ENCODE data around the gene TAF5L.

Gene TAF5L

GRCh38 chr1:229619614-229620013 lies 6.3 kb downstream of the TAF5L start:
- WGBS (ENCODE audit: extremely low coverage, insufficient coverage, insufficient read length) = no CpG with 5 or more reads among the region's 5 CpGs
- Histone ChIP-seq H4K12ac (ENCODE audit: low read depth, low read length) (no peak overlapping the region), H3K9ac (ENCODE audit: low read length) (peak overlapping the region; percentile 30), H4K8ac (ENCODE audit: low read depth, low read length) (no peak overlapping the region), H3K9me3 (ENCODE audit: insufficient read depth, low read depth, low read length) (no peaks in the 10 kb centered on the region), H3K4me3 (ENCODE audit: low read depth, low read length) (no peak overlapping the region), H2AK5ac (ENCODE audit: low read length) (no peak overlapping the region), H3K4me1 (ENCODE audit: control insufficient read depth in 1 of 2, insufficient read depth in 2 of 2, low read length in 2 of 2) (peaks cover under 1 to 2% of the 10 kb centered on the region in 2 experiments), H2BK120ac (ENCODE audit: insufficient read depth, low read length, poor library complexity) (no peak overlapping the region), H3K14ac (ENCODE audit: low read length) (no peak overlapping the region), H3K79me1 (ENCODE audit: low read length) (no peaks in the 10 kb centered on the region), H3K27ac (ENCODE audit: low read depth, low read length) (no peak overlapping the region), H3K27me3 (ENCODE audit: insufficient read depth, low read length) (no peaks in the 10 kb centered on the region), H3K79me2 (ENCODE audit: control insufficient read depth, insufficient read depth, low read length, poor library complexity) (peaks cover 7% of the 10 kb centered on the region), H2BK5ac (ENCODE audit: low read depth, low read length, poor library complexity) (no peak overlapping the region), H4K91ac (ENCODE audit: low read depth, low read length) (no peak overlapping the region), H3K4me2 (ENCODE audit: low read length) (no peak overlapping the region), H3K18ac (ENCODE audit: low read length) (no peak overlapping the region), H3K23ac (ENCODE audit: low read length) (no peak overlapping the region), H3K36me3 (ENCODE audit: control insufficient read depth in 1 of 2, insufficient read depth in 2 of 2, low read length in 2 of 2) (peaks cover 0 to 2% of the 10 kb centered on the region in 2 experiments), H2BK12ac (ENCODE audit: low read length) (no peak overlapping the region), H3K4ac (ENCODE audit: low read depth, low read length) (no peak overlapping the region), H2AFZ (ENCODE audit: insufficient read depth, low read length, poor library complexity) (no peak overlapping the region)
- DNase-seq = no peak

GRCh38 chr1:229619002-229619401 lies 6.9 kb downstream of the TAF5L start:
- no peak overlapping the region for H2BK120ac ChIP-seq (ENCODE audit: insufficient read depth, low read length, poor library complexity)
- no peak overlapping the region for H3K4me2 ChIP-seq (ENCODE audit: low read length)
- no peak overlapping the region for H3K9ac ChIP-seq (ENCODE audit: low read length)
- H3K36me3 ChIP-seq (ENCODE audit: control insufficient read depth in 1 of 2, insufficient read depth in 2 of 2, low read length in 2 of 2) = peaks cover 3 to 6% of the 10 kb centered on the region in 2 experiments
- H3K27ac ChIP-seq (ENCODE audit: low read depth, low read length) = no peak overlapping the region
- H2AK5ac ChIP-seq (ENCODE audit: low read length) = no peak overlapping the region
- no peak overlapping the region for H4K8ac ChIP-seq (ENCODE audit: low read depth, low read length)
- H3K27me3 ChIP-seq (ENCODE audit: insufficient read depth, low read length) = no peaks in the 10 kb centered on the region
- H3K18ac ChIP-seq (ENCODE audit: low read length) = no peak overlapping the region
- no peak overlapping the region for H4K91ac ChIP-seq (ENCODE audit: low read depth, low read length)
- no peak overlapping the region for H3K23ac ChIP-seq (ENCODE audit: low read length)
- H2BK5ac ChIP-seq (ENCODE audit: low read depth, low read length, poor library complexity) = no peak overlapping the region
- H2BK12ac ChIP-seq (ENCODE audit: low read length) = no peak overlapping the region
- no peaks in the 10 kb centered on the region for H3K9me3 ChIP-seq (ENCODE audit: insufficient read depth, low read depth, low read length)
- H3K79me2 ChIP-seq (ENCODE audit: control insufficient read depth, insufficient read depth, low read length, poor library complexity) = peaks cover 7% of the 10 kb centered on the region
- no peak overlapping the region for H3K14ac ChIP-seq (ENCODE audit: low read length)
- H4K12ac ChIP-seq (ENCODE audit: low read depth, low read length) = no peak overlapping the region
- no peaks in the 10 kb centered on the region for H3K79me1 ChIP-seq (ENCODE audit: low read length)
- H3K4me3 ChIP-seq (ENCODE audit: low read depth, low read length) = no peak overlapping the region
- no peak for DNase-seq
- no peak overlapping the region for H3K4ac ChIP-seq (ENCODE audit: low read depth, low read length)
- H2AFZ ChIP-seq (ENCODE audit: insufficient read depth, low read length, poor library complexity) = no peak overlapping the region
- peaks cover 0 to 2% of the 10 kb centered on the region in 2 experiments for H3K4me1 ChIP-seq (ENCODE audit: control insufficient read depth in 1 of 2, insufficient read depth in 2 of 2, low read length in 2 of 2)

GRCh38 chr1:229617351-229618100 lies 8.4 kb downstream of the TAF5L start:
- Histone ChIP-seq H2BK5ac (ENCODE audit: low read depth, low read length, poor library complexity) (no peak overlapping the region), H3K9ac (ENCODE audit: low read length) (no peak overlapping the region), H3K4me1 (ENCODE audit: control insufficient read depth in 1 of 2, insufficient read depth in 2 of 2, low read length in 2 of 2) (no peaks in the 10 kb centered on the region), H2BK120ac (ENCODE audit: insufficient read depth, low read length, poor library complexity) (no peak overlapping the region), H3K27ac (ENCODE audit: low read depth, low read length) (no peak overlapping the region), H3K14ac (ENCODE audit: low read length) (no peak overlapping the region), H3K23ac (ENCODE audit: low read length) (no peak overlapping the region), H3K79me1 (ENCODE audit: low read length) (no peaks in the 10 kb centered on the region), H2AK5ac (ENCODE audit: low read length) (no peak overlapping the region), H4K91ac (ENCODE audit: low read depth, low read length) (no peak overlapping the region), H2AFZ (ENCODE audit: insufficient read depth, low read length, poor library complexity) (no peak overlapping the region), H3K79me2 (ENCODE audit: control insufficient read depth, insufficient read depth, low read length, poor library complexity) (peaks cover 2% of the 10 kb centered on the region), H4K12ac (ENCODE audit: low read depth, low read length) (no peak overlapping the region), H3K27me3 (ENCODE audit: insufficient read depth, low read length) (no peaks in the 10 kb centered on the region), H3K9me3 (ENCODE audit: insufficient read depth, low read depth, low read length) (no peaks in the 10 kb centered on the region), H3K4me3 (ENCODE audit: low read depth, low read length) (no peak overlapping the region), H3K4me2 (ENCODE audit: low read length) (no peak overlapping the region), H3K36me3 (ENCODE audit: control insufficient read depth in 1 of 2, insufficient read depth in 2 of 2, low read length in 2 of 2) (peaks cover 3 to 13% of the 10 kb centered on the region in 2 experiments), H3K4ac (ENCODE audit: low read depth, low read length) (peak overlapping the region; percentile 33), H2BK12ac (ENCODE audit: low read length) (no peak overlapping the region), H3K18ac (ENCODE audit: low read length) (no peak overlapping the region), H4K8ac (ENCODE audit: low read depth, low read length) (no peak overlapping the region)
- peak; percentile 69 to 86 for DNase-seq
- WGBS (ENCODE audit: extremely low coverage, insufficient coverage, insufficient read length) = no CpG with 5 or more reads among the region's 11 CpGs

DNA sequence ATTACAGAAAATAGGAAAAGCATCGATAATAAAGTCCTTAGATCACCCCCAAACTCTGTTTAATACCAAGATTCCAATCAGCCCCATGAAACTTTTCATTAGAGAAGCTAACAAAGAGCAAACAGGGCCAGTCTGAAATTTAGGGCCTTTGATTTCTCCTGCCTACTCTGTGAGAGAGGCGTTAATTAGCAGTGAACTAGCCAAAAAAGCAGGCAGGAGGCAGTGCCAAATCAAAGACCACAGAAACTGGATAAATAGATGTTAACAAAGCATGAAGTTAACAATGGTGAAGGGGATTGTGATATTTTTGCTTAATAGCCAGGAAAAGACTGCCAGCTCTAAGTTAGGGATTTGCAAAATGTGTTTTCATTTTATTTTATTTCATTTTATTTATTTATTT lies 11.2 kb downstream of the TAF5L start:
- Histone ChIP-seq H3K23ac (ENCODE audit: low read length) (no peak overlapping the region), H3K4me1 (ENCODE audit: control insufficient read depth in 1 of 2, insufficient read depth in 2 of 2, low read length in 2 of 2) (no peaks in the 10 kb centered on the region), H3K14ac (ENCODE audit: low read length) (no peak overlapping the region), H4K8ac (ENCODE audit: low read depth, low read length) (no peak overlapping the region), H3K27me3 (ENCODE audit: insufficient read depth, low read length) (no peaks in the 10 kb centered on the region), H3K79me1 (ENCODE audit: low read length) (no peaks in the 10 kb centered on the region), H4K12ac (ENCODE audit: low read depth, low read length) (no peak overlapping the region), H3K36me3 (ENCODE audit: control insufficient read depth in 1 of 2, insufficient read depth in 2 of 2, low read length in 2 of 2) (peaks cover 8 to 32% of the 10 kb centered on the region in 2 experiments), H3K9me3 (ENCODE audit: insufficient read depth, low read depth, low read length) (no peaks in the 10 kb centered on the region), H3K4me2 (ENCODE audit: low read length) (no peak overlapping the region), H2BK5ac (ENCODE audit: low read depth, low read length, poor library complexity) (no peak overlapping the region), H2AFZ (ENCODE audit: insufficient read depth, low read length, poor library complexity) (no peak overlapping the region), H3K4ac (ENCODE audit: low read depth, low read length) (no peak overlapping the region), H3K27ac (ENCODE audit: low read depth, low read length) (no peak overlapping the region), H2BK120ac (ENCODE audit: insufficient read depth, low read length, poor library complexity) (no peak overlapping the region), H3K4me3 (ENCODE audit: low read depth, low read length) (no peak overlapping the region), H4K91ac (ENCODE audit: low read depth, low read length) (no peak overlapping the region), H3K9ac (ENCODE audit: low read length) (no peak overlapping the region), H3K18ac (ENCODE audit: low read length) (no peak overlapping the region), H2AK5ac (ENCODE audit: low read length) (no peak overlapping the region), H3K79me2 (ENCODE audit: control insufficient read depth, insufficient read depth, low read length, poor library complexity) (peaks cover 2% of the 10 kb centered on the region), H2BK12ac (ENCODE audit: low read length) (no peak overlapping the region)
- no peak for DNase-seq
- no CpG with 5 or more reads among the region's 2 CpGs for WGBS (ENCODE audit: extremely low coverage, insufficient coverage, insufficient read length)
